Testis (tissue), 3 donors: ENCODE measurements around the gene NOC4L. TPM values are rescaled to one million over a fixed set of nuclear protein-coding genes. Genes with fewer than 3 reads are reported as not detected.
"Not testable (repeated sequence)": the region's sequence is repeated elsewhere in the genome, so short reads cannot be mapped to it uniquely, and the experiment has no call there.

ENCODE experiments used
- DNase-seq: peaks from one replicate; pipeline ENCODE4 v3.0.0-alpha.2; 2019
- H3K27ac ChIP-seq, 2 donors: fragments of 200-600 bp; sonication (generic); one replicate each; pipeline ENCODE4 v1.5.1; 2019
- H3K27me3 ChIP-seq: fragments of 200-600 bp; sonication (generic); one replicate; pipeline ENCODE4 v1.5.1; 2019
- H3K36me3 ChIP-seq: fragments of 200-600 bp; sonication (generic); one replicate; pipeline ENCODE4 v1.5.1; 2017; ENCODE audit warnings: low read depth; ENCODE audit errors: missing control alignments
- H3K4me1 ChIP-seq: fragments of 200-600 bp; sonication (generic); one replicate; pipeline ENCODE4 v1.5.1; 2019
- H3K4me3 ChIP-seq, 2 donors: fragments of 200-600 bp; sonication (generic); one replicate each; pipeline ENCODE4 v1.5.1; 2017 to 2019
- H3K9me3 ChIP-seq: fragments of 200-600 bp; sonication (generic); one replicate; pipeline ENCODE4 v1.5.1; 2017
- POLR2A ChIP-seq: fragments of 450-650 bp; IDR thresholded peaks from one replicate; pipeline ENCODE4 v1.6.1; 2017; ENCODE audit warnings: antibody characterized with exemption, mild to moderate bottlenecking, moderate library complexity
- WGBS, 2 donors: methylation state at CpG; one replicate each; pipeline ENCODE4 v1.1.5; 2018; 5-methylcytosine and 5-hydroxymethylcytosine counted together
- intact Hi-C: fragments of 100-400 bp; cut with DNase I; formaldehyde crosslinking; loops from one replicate; pipeline ENCODE4 v1.15.1; 2023; ENCODE audit warnings: low total_unique reads
- polyA plus RNA-seq: library from polyadenylated mRNA; stranded (reverse); fragments of 350-450 nt; fragmentation: Illumina TruSeq; extraction: RNeasy Lipid Tissue Mini Kit (QIAGEN cat#74804); gene quantifications from one replicate; pipeline ENCODE4 v1.2.3, GENCODE V29; 2014; ENCODE audit warnings: low read depth, low replicate concordance; ENCODE audit not compliant: insufficient read depth
- total RNA-seq, 2 donors: library from RNA; depleted of rRNA; stranded (reverse); fragments of >200 nt; gene quantifications; one replicate each; pipeline ENCODE4 v1.2.3, GENCODE V29; 2016
- TF ChIP-seq, protein P1 (sequence below), 3 experiments: fragments of 450-650 bp in 2 of 3; fragments of 200-600 bp in 1 of 3; sonication (generic) in 1 of 3; IDR thresholded peaks; one replicate each; pipeline ENCODE4 v1.5.1; 2016 to 2019; ENCODE audit warnings: antibody characterized with exemption in 3 of 3, mild to moderate bottlenecking in 2 of 3, moderate library complexity in 1 of 3

Gene NOC4L
- total and polyA plus RNA-seq, 3 donors from 2014 or later, result 64.4 to 67.2 (median 65.2) TPM

- Histone ChIP-seq H3K9me3 (no peaks in the 10 kb centered on the region), H3K27ac (no peak overlapping the region), H3K4me3 (no peak overlapping the region), H3K4me1 (peaks cover 3% of the 10 kb centered on the region), H3K27me3 (no peaks in the 10 kb centered on the region), H3K36me3 (no peaks in the 10 kb centered on the region)
- intact Hi-C loops, result no loop called here
- no peak for TF ChIP-seq POLR2A
- TF ChIP-seq, protein P1, sequence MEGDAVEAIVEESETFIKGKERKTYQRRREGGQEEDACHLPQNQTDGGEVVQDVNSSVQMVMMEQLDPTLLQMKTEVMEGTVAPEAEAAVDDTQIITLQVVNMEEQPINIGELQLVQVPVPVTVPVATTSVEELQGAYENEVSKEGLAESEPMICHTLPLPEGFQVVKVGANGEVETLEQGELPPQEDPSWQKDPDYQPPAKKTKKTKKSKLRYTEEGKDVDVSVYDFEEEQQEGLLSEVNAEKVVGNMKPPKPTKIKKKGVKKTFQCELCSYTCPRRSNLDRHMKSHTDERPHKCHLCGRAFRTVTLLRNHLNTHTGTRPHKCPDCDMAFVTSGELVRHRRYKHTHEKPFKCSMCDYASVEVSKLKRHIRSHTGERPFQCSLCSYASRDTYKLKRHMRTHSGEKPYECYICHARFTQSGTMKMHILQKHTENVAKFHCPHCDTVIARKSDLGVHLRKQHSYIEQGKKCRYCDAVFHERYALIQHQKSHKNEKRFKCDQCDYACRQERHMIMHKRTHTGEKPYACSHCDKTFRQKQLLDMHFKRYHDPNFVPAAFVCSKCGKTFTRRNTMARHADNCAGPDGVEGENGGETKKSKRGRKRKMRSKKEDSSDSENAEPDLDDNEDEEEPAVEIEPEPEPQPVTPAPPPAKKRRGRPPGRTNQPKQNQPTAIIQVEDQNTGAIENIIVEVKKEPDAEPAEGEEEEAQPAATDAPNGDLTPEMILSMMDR (IDR thresholded peaks at IDR 0.05), result no peak
- WGBS, 2 donors, result 85 to 89% methylated on average over 9 of the region's 9 CpGs
- DNase-seq, result peak; percentile 12
These were observed 42.0 kb upstream of the NOC4L start for GRCh38 chr12:132102297-132102696.

GRCh38 chr12:132103072-132103471 lies 41.2 kb upstream of the NOC4L start:
- H3K27me3 ChIP-seq, intact Hi-C loops, H3K4me3 ChIP-seq, H3K9me3 ChIP-seq, H3K36me3 ChIP-seq, H3K4me1 ChIP-seq, H3K27ac ChIP-seq: not testable (repeated sequence)
- WGBS, 2 donors, result 71 to 72% methylated on average over 14 of the region's 14 CpGs
- DNase-seq, result peak; percentile 14

GRCh38 chr12:132103542-132104308 lies 40.5 kb upstream of the NOC4L start:
- Histone ChIP-seq H3K36me3 (no peaks in the 10 kb centered on the region), H3K4me1 (peaks cover 3% of the 10 kb centered on the region), H3K9me3 (no peaks in the 10 kb centered on the region), H3K4me3 (no peak overlapping the region), H3K27ac (no peak overlapping the region), H3K27me3 (no peaks in the 10 kb centered on the region)
- intact Hi-C loops, result no loop called here
- TF ChIP-seq, protein P1 (IDR thresholded peaks at IDR 0.05), result no peak
- TF ChIP-seq POLR2A, result no peak
- no peak for DNase-seq
- WGBS, 2 donors, result 94 to 95% methylated on average over 21 to 26 of the region's 26 CpGs

- Histone ChIP-seq H3K9me3 (no peaks in the 10 kb centered on the region), H3K27me3 (no peaks in the 10 kb centered on the region), H3K4me3 (no peak overlapping the region), H3K4me1 (peaks cover 3% of the 10 kb centered on the region), H3K27ac (no peak overlapping the region), H3K36me3 (no peaks in the 10 kb centered on the region)
- intact Hi-C loops, result no loop called here
- no peak for DNase-seq
- TF ChIP-seq, protein P1 (IDR thresholded peaks at IDR 0.05), result no peak
- TF ChIP-seq POLR2A, result no peak
- WGBS, 2 donors, result 91 to 94% methylated on average over 6 of the region's 6 CpGs
These were observed 38.8 kb upstream of the NOC4L start for GRCh38 chr12:132105467-132105866.

DNA sequence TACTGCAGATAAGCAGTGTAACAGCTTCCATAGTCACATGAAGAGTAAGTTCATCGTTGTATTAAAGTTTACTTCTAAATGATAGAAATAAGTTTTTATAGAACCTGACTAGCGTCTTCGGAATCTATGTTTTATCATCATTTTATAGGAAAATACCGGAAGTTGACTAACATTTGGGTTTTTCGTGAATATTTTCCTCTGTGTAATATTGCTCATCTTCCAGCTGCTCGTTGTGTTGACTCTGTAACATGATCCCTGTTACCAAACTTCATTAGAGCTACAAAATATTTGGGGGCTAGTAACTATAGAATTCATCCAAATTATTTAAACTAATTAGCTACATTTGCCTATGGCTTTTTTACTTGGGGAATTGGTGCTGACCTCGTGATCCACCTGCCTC lies 37.3 kb upstream of the NOC4L start:
- Histone ChIP-seq H3K4me3 (no peak overlapping the region), H3K27ac (no peak overlapping the region), H3K27me3 (no peaks in the 10 kb centered on the region), H3K9me3 (no peaks in the 10 kb centered on the region), H3K4me1 (peaks cover 8% of the 10 kb centered on the region), H3K36me3 (no peaks in the 10 kb centered on the region)
- 96 to 97% methylated on average over 7 of the region's 7 CpGs for WGBS, 2 donors
- intact Hi-C loops, result no loop called here
- no peak for TF ChIP-seq POLR2A
- TF ChIP-seq, protein P1 (IDR thresholded peaks at IDR 0.05), result no peak
- no peak for DNase-seq
